Putamen (tissue), 1 donor: Measurements from ENCODE around the gene MRPL51.
A peak's percentile ranks its signal among the peaks of the same experiment; 100 is the strongest.

ENCODE experiments used
- DNase-seq: peaks from one replicate; pipeline ENCODE4 v3.0.0-alpha.2; 2016; ENCODE audit warnings: low spot score

The MRPL51 gene

GRCh38 chr12:6461401-6462233 lies 31.4 kb downstream of the MRPL51 start:
- peak; percentile 49 for DNase-seq

- DNase-seq, result no peak
These were observed 32.2 kb downstream of the MRPL51 start for GRCh38 chr12:6460751-6461371.

GRCh38 chr12:6459004-6459337 lies 34.1 kb downstream of the MRPL51 start:
- DNase-seq, result no peak

GRCh38 chr12:6458281-6459003 lies 34.6 kb downstream of the MRPL51 start:
- DNase-seq, result no peak

- DNase-seq, result no peak
These were observed 35.7 kb downstream of the MRPL51 start for GRCh38 chr12:6457220-6457945.

GRCh38 chr12:6452944-6453630 lies 40.0 kb downstream of the MRPL51 start:
- no peak for DNase-seq

DNA sequence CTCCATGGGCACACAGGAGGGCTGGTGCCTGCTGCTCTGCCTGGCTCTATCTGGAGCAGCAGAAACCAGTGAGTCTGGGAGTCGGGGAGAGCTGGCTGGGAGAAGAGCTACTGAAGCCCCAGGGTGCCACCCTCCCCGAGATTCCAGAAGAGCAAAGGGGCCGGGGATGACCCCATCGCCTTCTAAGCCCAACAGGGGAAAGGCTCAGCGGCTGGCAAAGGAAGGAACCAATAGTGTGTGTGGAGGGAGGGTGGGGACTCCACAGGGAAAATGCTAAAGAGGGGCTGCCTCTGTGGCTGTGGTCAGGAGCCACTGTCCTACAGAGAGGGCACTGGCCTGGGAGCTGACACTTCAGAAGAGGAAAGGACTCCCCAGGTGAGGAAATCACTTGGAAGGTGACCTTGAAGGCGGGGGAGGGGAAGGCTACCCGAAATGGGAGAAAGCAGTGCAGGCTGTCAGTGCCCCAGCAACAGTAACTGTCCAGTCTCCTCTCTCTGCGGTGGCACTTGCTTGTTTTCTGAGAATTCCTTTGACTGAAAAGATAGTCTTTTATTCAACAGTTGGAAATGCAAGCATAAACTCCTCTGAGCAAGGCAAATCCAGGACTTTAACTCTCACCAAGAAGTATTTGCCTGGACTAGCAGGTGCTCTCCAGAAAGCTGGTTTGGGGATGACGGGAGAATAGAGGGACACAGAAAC lies 40.7 kb downstream of the MRPL51 start:
- no peak for DNase-seq

GRCh38 chr12:6451348-6452244 lies 41.5 kb downstream of the MRPL51 start, which contains the start of gene TAPBPL:
Gene TAPBPL (plus strand): TSS chr12:6452042. CDS start chr12:6452249, 207 bp downstream.
- peak; percentile 93 for DNase-seq

DNA sequence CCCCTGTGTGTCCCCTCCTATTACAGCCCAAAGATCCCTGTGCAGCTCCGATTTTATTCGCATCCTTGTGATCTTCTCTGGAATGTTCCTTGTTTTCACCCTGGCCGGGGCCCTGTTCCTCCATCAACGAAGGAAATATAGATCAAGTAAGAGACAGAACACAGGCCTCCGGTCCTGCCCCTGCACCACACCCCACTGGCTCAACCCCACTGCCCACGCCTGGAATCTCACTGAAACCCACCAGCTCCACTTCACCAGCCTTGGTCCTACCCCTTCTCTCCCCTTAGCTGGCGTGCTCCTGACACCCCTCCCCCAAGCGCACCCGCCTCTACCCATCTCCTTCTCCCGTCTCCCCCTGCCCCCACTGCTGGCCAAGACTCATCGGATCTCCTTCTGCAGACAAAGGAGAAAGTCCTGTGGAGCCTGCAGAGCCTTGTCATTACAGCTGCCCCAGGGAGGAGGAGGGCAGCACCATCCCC lies 42.2 kb downstream of the MRPL51 start:
- no peak for DNase-seq

GRCh38 chr12:6450091-6450868 lies 42.8 kb downstream of the MRPL51 start:
- no peak for DNase-seq

DNA sequence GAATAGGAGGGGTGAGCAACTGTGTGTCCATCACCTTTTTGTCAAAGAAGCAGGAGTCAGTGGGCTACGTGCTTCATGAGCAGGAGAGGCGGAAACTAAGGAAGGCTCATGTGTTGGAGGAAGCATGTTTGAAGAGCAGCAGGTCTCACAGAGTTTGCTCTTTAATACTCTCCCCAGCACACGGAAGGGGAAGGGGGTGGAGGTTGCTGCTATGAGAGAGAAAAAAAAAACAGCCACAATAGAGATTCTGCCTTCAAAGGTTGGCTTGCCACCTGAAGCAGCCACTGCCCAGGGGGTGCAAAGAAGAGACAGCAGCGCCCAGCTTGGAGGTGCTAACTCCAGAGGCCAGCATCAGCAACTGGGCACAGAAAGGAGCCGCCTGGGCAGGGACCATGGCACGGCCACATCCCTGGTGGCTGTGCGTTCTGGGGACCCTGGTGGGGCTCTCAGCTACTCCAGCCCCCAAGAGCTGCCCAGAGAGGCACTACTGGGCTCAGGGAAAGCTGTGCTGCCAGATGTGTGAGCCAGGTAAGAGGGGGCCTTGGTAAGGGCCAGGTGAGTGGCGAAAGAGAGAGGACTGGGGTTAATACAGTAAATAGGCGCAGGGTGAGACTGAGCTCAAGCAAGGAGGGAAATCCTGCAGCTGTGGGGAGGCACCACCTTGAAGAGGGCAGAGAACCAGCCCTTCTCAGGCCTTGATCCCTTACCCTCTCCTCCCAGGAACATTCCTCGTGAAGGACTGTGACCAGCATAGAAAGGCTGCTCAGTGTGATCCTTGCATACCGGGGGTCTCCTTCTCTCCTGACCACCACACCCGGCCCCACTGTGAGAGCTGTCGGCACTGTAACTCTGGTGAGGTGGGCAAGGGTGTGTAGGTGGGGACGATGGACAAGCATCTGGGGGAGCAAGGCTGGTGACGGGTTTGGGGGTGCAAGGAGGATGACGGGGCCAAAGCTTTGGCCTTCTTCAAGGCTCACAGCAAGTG lies 48.1 kb downstream of the MRPL51 start, which contains the start of gene CD27:
Gene CD27, plus strand, starts transcription at position 252 of the 985 bp plus-strand sequence. Its CDS starts 141 bp downstream, at position 393.
- no peak for DNase-seq

GRCh38 chr12:6444031-6444430 lies 49.0 kb downstream of the MRPL51 start:
- no peak for DNase-seq

DNA sequence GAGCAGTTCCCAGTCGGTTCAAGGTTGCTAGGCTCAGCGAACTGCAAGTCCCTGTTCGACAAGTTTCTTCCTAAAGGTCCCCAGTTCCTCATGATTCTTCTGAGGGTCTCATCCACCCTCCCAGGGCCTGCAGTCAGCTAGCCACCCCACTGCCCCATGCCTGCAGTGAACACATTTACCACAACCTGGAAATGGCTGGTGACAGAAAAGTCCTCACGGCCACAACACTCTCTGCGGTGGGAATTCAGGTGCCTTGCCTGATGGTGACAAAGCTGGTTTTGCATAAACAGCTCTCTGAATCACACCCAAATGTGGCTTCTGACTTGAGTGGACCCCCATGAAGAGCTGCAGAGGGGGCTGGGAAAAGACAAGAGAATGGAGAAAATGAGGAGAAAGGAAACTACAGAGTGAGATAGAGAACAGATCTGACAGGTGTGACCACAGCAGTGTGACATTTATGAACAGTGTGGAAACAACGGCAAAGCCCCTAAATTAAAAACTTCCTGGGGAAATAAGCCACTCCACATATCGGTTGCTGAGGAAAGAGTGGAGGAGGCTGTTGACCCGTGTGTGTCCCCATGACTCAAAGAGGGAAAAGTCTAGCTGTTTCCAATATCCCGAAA lies 49.6 kb downstream of the MRPL51 start:
- DNase-seq, result no peak

- DNase-seq, result no peak
These were observed 50.2 kb downstream of the MRPL51 start for GRCh38 chr12:6442836-6443235.
